HCT116 (cell line): ENCODE results near the gene FRMD4B. TPM values are rescaled to one million over a fixed set of nuclear protein-coding genes. Genes with fewer than 3 reads are reported as not detected.

Experiments used
- ATAC-seq: fragments of 200-7000 bp; cut with Tn5 transposase; 2 replicates; pipeline ENCODE4 v1.9.1; 2020; ENCODE audit warnings: mild to moderate bottlenecking, moderate library complexity
- BruUV-seq: library from RNA; stranded (reverse); fragments of 400-500 nt; replicated peaks from 2 replicates; lab custom pipeline; 2021; lab: Mats Ljungman, UMichigan
- CTCF ChIA-PET: fragments of 300-600 bp; sonication (Branson Sonifier 250); formaldehyde crosslinking; loops from one replicate; lab custom pipeline; 2021; ENCODE audit warnings: antibody characterized with exemption; lab: Charles Lee
- POLR2A ChIA-PET: fragments of 300-600, 350-600 bp; sonication (Branson Sonifier 250); formaldehyde crosslinking; loops from one replicate; lab custom pipeline; 2021; ENCODE audit warnings: antibody characterized with exemption; lab: Charles Lee
- RAD21 ChIA-PET, 2 experiments: fragments of 300-600 bp; sonication (Branson Sonifier 250); formaldehyde crosslinking; loops; one replicate each; lab custom pipeline; 2023; ENCODE audit warnings: low total read pairs in 2 of 2; ENCODE audit not compliant: uncharacterized antibody in 2 of 2, unreplicated experiment in 2 of 2, low non-redundant PET in 1 of 2; lab: Charles Lee
- DNase-seq: peaks from one replicate; pipeline ENCODE4 v3.0.0-alpha.2; 2010; ENCODE audit warnings: low read depth, low spot score
- H2AFZ ChIP-seq: fragments of 200-600 bp; shearing (Covaris generic), sonication (generic); 2 replicates; pipeline ENCODE4 v1.6.1; 2017; ENCODE audit warnings: low read depth, mixed run types, mixed read lengths, antibody characterized with exemption, low read length; ENCODE audit not compliant: poor library complexity, severe bottlenecking
- H3K27ac ChIP-seq: 2 replicates; pipeline ENCODE4 v1.5.1; 2012; ENCODE audit warnings: low read depth, low read length
- H3K27me3 ChIP-seq: fragments of 200-600 bp; sonication (generic); 2 replicates; pipeline ENCODE4 v1.6.1; 2016; ENCODE audit warnings: mixed run types, low read length, mixed read lengths; ENCODE audit not compliant: insufficient read depth
- H3K36me3 ChIP-seq, 2 experiments: fragments of 200-500 bp in 1 of 2; fragments of 200-600 bp in 1 of 2; sonication (Bioruptor generic) in 1 of 2; sonication (generic) in 1 of 2; 2 replicates each; pipeline versions ENCODE4 v1.5.1 to v1.6.1; 2014 to 2016; ENCODE audit warnings: low read length in 2 of 2, inconsistent platforms in 1 of 2, mixed read lengths in 1 of 2, mixed run types in 1 of 2; ENCODE audit not compliant: insufficient read depth in 2 of 2, control insufficient read depth in 1 of 2
- H3K4me1 ChIP-seq, 2 experiments: fragments of 200-600 bp in 1 of 2; sonication (generic) in 1 of 2; 2 replicates each; pipeline versions ENCODE4 v1.5.1 to v1.6.1; 2012 to 2017; ENCODE audit warnings: low read length in 2 of 2, inconsistent platforms in 1 of 2, mild to moderate bottlenecking in 1 of 2, mixed read lengths in 1 of 2, mixed run types in 1 of 2, moderate library complexity in 1 of 2; ENCODE audit not compliant: insufficient read depth in 2 of 2, control insufficient read depth in 1 of 2
- H3K4me2 ChIP-seq: fragments of 200-600 bp; sonication (generic); 2 replicates; pipeline ENCODE4 v1.6.1; 2017; ENCODE audit warnings: mixed run types, low read length, mixed read lengths
- H3K4me3 ChIP-seq, 2 experiments: fragments of 200-600 bp in 1 of 2; sonication (generic) in 1 of 2; replicated peaks in 1 of 2; 2 replicates each; pipeline ENCODE4 v1.5.1; 2011 to 2016; ENCODE audit warnings: low read length in 2 of 2, control low read depth in 1 of 2, low read depth in 1 of 2, mild to moderate bottlenecking in 1 of 2, mixed read lengths in 1 of 2, mixed run types in 1 of 2
- H3K79me2 ChIP-seq: fragments of 200-600 bp; sonication (generic); 2 replicates; pipeline ENCODE4 v1.6.1; 2017; ENCODE audit warnings: mild to moderate bottlenecking, mixed run types, low read length, moderate library complexity, mixed read lengths; ENCODE audit not compliant: insufficient read depth
- H3K9ac ChIP-seq: fragments of 200-600 bp; sonication (generic); 2 replicates; pipeline ENCODE4 v1.6.1; 2016; ENCODE audit warnings: low read length, mixed read lengths
- H3K9me2 ChIP-seq: fragments of 200-600 bp; sonication (generic), shearing (Covaris generic); 2 replicates; pipeline ENCODE4 v1.6.1; 2017; ENCODE audit warnings: mixed run types, mild to moderate bottlenecking, moderate library complexity; ENCODE audit not compliant: insufficient read depth
- H3K9me3 ChIP-seq, 2 experiments: fragments of 200-500 bp in 1 of 2; fragments of 200-600 bp in 1 of 2; sonication (Bioruptor generic) in 1 of 2; sonication (generic) in 1 of 2; 2 replicates each; pipeline ENCODE4 v1.6.1; 2014 to 2017; ENCODE audit warnings: low read length in 2 of 2, mixed read lengths in 2 of 2, inconsistent platforms in 1 of 2, low read depth in 1 of 2, mild to moderate bottlenecking in 1 of 2, mixed run types in 1 of 2, moderate library complexity in 1 of 2; ENCODE audit not compliant: control insufficient read depth in 1 of 2, insufficient read depth in 1 of 2
- H4K20me1 ChIP-seq: fragments of 200-600 bp; sonication (generic), shearing (Covaris generic); 2 replicates; pipeline ENCODE4 v1.6.1; 2017; ENCODE audit warnings: mixed run types, mild to moderate bottlenecking, moderate library complexity; ENCODE audit not compliant: insufficient read depth
- ATF3 ChIP-seq: IDR thresholded peaks from 2 replicates; pipeline ENCODE4 v1.6.1; 2012
- CTCF ChIP-seq, 3 experiments: fragments of 200-600 bp in 1 of 3; sonication (generic) in 1 of 3; IDR thresholded peaks in 2 of 3; conservative IDR thresholded peaks in 1 of 3; 2 replicates each; pipeline ENCODE4 v1.5.1; 2012 to 2017; ENCODE audit warnings: low read depth in 2 of 3, low read length in 2 of 3, antibody characterized with exemption in 1 of 3, borderline replicate concordance in 1 of 3, control low read depth in 1 of 3, mild to moderate bottlenecking in 1 of 3, mixed read lengths in 1 of 3, mixed run types in 1 of 3, moderate library complexity in 1 of 3; ENCODE audit not compliant: insufficient read depth in 1 of 3
- EGR1 ChIP-seq: IDR thresholded peaks from 2 replicates; pipeline ENCODE4 v1.6.1; 2012; ENCODE audit warnings: low read depth
- ELF1 ChIP-seq: IDR thresholded peaks from 2 replicates; pipeline ENCODE4 v1.6.1; 2012; ENCODE audit warnings: low read depth, borderline replicate concordance
- RAD21 ChIP-seq: IDR thresholded peaks from 2 replicates; pipeline ENCODE4 v1.6.1; 2012; ENCODE audit warnings: low read depth, mild to moderate bottlenecking
- REST ChIP-seq: IDR thresholded peaks from 2 replicates; pipeline ENCODE4 v1.6.1; 2012; ENCODE audit warnings: low read depth
- SRF ChIP-seq: IDR thresholded peaks from 2 replicates; pipeline ENCODE4 v1.6.1; 2012; ENCODE audit warnings: low read depth
- YY1 ChIP-seq: IDR thresholded peaks from 2 replicates; pipeline ENCODE4 v1.6.1; 2011; ENCODE audit warnings: low read length, low read depth, moderate library complexity, mild to moderate bottlenecking; ENCODE audit not compliant: insufficient replicate concordance; ENCODE audit errors: extremely low read depth
- intact Hi-C: fragments of 100-400 bp; cut with micrococcal nuclease; formaldehyde crosslinking; loops from 2 replicates; pipeline ENCODE4 v1.10.0; 2022
- total RNA-seq: library from RNA; stranded (reverse); gene quantifications from one replicate; pipeline ENCODE4 v1.2.1, GENCODE V29; 2021; ENCODE audit not compliant: unreplicated experiment

The FRMD4B gene
- total RNA-seq, 1 experiment from 2014 or later = 2.0 TPM

- TF ChIP-seq REST = no peak
These were observed 180.5 kb downstream of the FRMD4B start (continued) for GRCh38 chr3:69205385-69205784.

GRCh38 chr3:69204315-69204957 lies 181.5 kb downstream of the FRMD4B start:
- no peak for DNase-seq
- BruUV-seq = no TSS peak

More at GRCh38 chr3:69204315-69204957, 181.5 kb downstream of the FRMD4B start:
- Histone ChIP-seq H3K36me3 (no peaks in the 10 kb centered on the region), H2AFZ (no peak overlapping the region), H3K4me3 (no peak overlapping the region), H3K79me2 (no peaks in the 10 kb centered on the region), H3K9me3 (no peaks in the 10 kb centered on the region), H3K9ac (no peak overlapping the region), H3K9me2 (no peaks in the 10 kb centered on the region), H3K27me3 (no peaks in the 10 kb centered on the region), H3K4me2 (no peak overlapping the region), H3K4me1 (peaks cover 10 to 11% of the 10 kb centered on the region in 2 experiments), H3K27ac (no peak overlapping the region), H4K20me1 (no peaks in the 10 kb centered on the region)
- intact Hi-C loops = no loop called here
- ChIA-PET POLR2A (no interaction called here), RAD21 (no interaction called here), CTCF (no interaction called here)
- ATAC-seq = no peak
- TF ChIP-seq YY1 (no peak), EGR1 (no peak), ELF1 (no peak), RAD21 (no peak), REST (no peak), ATF3 (no peak), SRF (no peak), CTCF (IDR thresholded peaks at IDR 0.05 in 2 of 3, conservative IDR thresholded peaks at IDR 0.05 in 1 of 3; ENCODE audit: borderline replicate concordance in 1 of 3, insufficient read depth in 1 of 3, low read depth in 2 of 3, low read length in 2 of 3) (no peak)
